Lung (tissue), 12 donors: ENCODE data around the gene SLC7A10. TPM values are rescaled to one million over a fixed set of nuclear protein-coding genes. Genes with fewer than 3 reads are reported as not detected.

Experiments used
- ATAC-seq: fragments of 200-7000 bp; cut with Tn5 transposase; one replicate; pipeline ENCODE4 v1.9.1; 2020; ENCODE audit warnings: moderate number of reproducible peaks; ENCODE audit not compliant: insufficient read depth, low FRiP score
- DNase-seq, 3 donors: peaks; one replicate each; pipeline ENCODE4 v3.0.0-alpha.2; 2013 to 2017
- H3K27ac ChIP-seq, 2 donors: one replicate each; pipeline ENCODE4 v1.5.1; 2013; ENCODE audit warnings: mild to moderate bottlenecking in 2 of 2, moderate library complexity in 2 of 2, control low read depth in 1 of 2, inconsistent platforms in 1 of 2, low read depth in 1 of 2, low read length in 1 of 2
- H3K27me3 ChIP-seq, 3 donors: one replicate each; pipeline ENCODE4 v1.5.1; 2013; ENCODE audit warnings: low read length in 2 of 3; ENCODE audit not compliant: control insufficient read depth in 3 of 3, insufficient read depth in 3 of 3
- H3K36me3 ChIP-seq, 4 donors: one replicate each; pipeline ENCODE4 v1.5.1; 2013; ENCODE audit warnings: low read length in 4 of 4, mild to moderate bottlenecking in 1 of 4, moderate library complexity in 1 of 4; ENCODE audit not compliant: control insufficient read depth in 4 of 4, insufficient read depth in 4 of 4
- H3K4me1 ChIP-seq, 5 donors: one replicate each; pipeline ENCODE4 v1.5.1; 2013; ENCODE audit warnings: low read length in 5 of 5, mild to moderate bottlenecking in 2 of 5, moderate library complexity in 1 of 5; ENCODE audit not compliant: control insufficient read depth in 5 of 5, insufficient read depth in 5 of 5
- H3K4me3 ChIP-seq: one replicate; pipeline ENCODE4 v1.5.1; 2013; ENCODE audit warnings: mild to moderate bottlenecking, control low read depth, moderate library complexity
- H3K9ac ChIP-seq, 2 donors: one replicate each; pipeline ENCODE4 v1.5.1; 2013; ENCODE audit warnings: low read length in 2 of 2, control low read depth in 1 of 2; ENCODE audit not compliant: insufficient read depth in 1 of 2
- H3K9me3 ChIP-seq, 4 donors: one replicate each; pipeline ENCODE4 v1.5.1; 2013; ENCODE audit warnings: low read length in 3 of 4, mild to moderate bottlenecking in 1 of 4, moderate library complexity in 1 of 4; ENCODE audit not compliant: control insufficient read depth in 4 of 4, insufficient read depth in 3 of 4
- CTCF ChIP-seq: IDR thresholded peaks from 2 replicates; pipeline ENCODE4 v1.5.1; 2012; ENCODE audit warnings: mild to moderate bottlenecking; ENCODE audit errors: control extremely low read depth, extremely low read depth
- WGBS, 2 donors: extraction: QIAGEN DNeasy Blood & Tissue Kit; methylation state at CpG; one replicate each; pipeline ENCODE4 v1.1.7; 2013; 5-methylcytosine and 5-hydroxymethylcytosine counted together
- polyA plus RNA-seq, 2 donors: library from polyadenylated mRNA; stranded (reverse); fragments of 200-250 nt; gene quantifications; one replicate each; pipeline ENCODE4 v1.2.1, GENCODE V29; 2013
- total RNA-seq, 2 donors: library from RNA; depleted of rRNA in 1 of 2; stranded (reverse); fragments of >200 nt in 1 of 2; gene quantifications; one replicate each; pipeline ENCODE4 v1.2.1, GENCODE V29; 2014 to 2021
- donor health status: control.
- donor health status: control.
- donor health status: Bipolar disorder and iron deficiency.
- donor health status: healthy.
- donor health status: DM: yes; HTN: yes; CAD: no.

Gene SLC7A10
- total and polyA plus RNA-seq, 4 donors = 0.02 to 0.71 (median 0.16) TPM

GRCh38 chr19:33245948-33246708 lies 20.5 kb upstream of the SLC7A10 start:
- ATAC-seq = no peak
- no peak overlapping the region for H3K9ac ChIP-seq
- H3K9me3 ChIP-seq = peaks cover 0 to 6% (median under 1%) of the 10 kb centered on the region in 4 donors
- H3K4me1 ChIP-seq = peaks cover 0 to 5% (median 0%) of the 10 kb centered on the region in 5 donors
- H3K27ac ChIP-seq = no peak overlapping the region
- H3K27me3 ChIP-seq = no peaks in the 10 kb centered on the region
- no peak for TF ChIP-seq CTCF
- 78 to 81% methylated on average over 7 of the region's 7 CpGs for WGBS, 2 donors
- H3K36me3 ChIP-seq = no peaks in the 10 kb centered on the region
- H3K4me3 ChIP-seq = no peak overlapping the region
- DNase-seq = peak; percentile 67 to 74 (median 69)

- H3K4me1 ChIP-seq = peaks cover 0 to 5% (median 0%) of the 10 kb centered on the region in 5 donors
- H3K9ac ChIP-seq = no peak overlapping the region
- DNase-seq (no peak), ATAC-seq (no peak)
- peaks cover 0 to 6% (median under 1%) of the 10 kb centered on the region in 4 donors for H3K9me3 ChIP-seq
- WGBS, 2 donors = 73 to 75% methylated on average over 6 of the region's 6 CpGs
- no peaks in the 10 kb centered on the region for H3K27me3 ChIP-seq
- H3K27ac ChIP-seq = no peak overlapping the region
- no peak for TF ChIP-seq CTCF
- no peaks in the 10 kb centered on the region for H3K36me3 ChIP-seq
- H3K4me3 ChIP-seq = no peak overlapping the region
These were observed 17.3 kb upstream of the SLC7A10 start for GRCh38 chr19:33242911-33243310.

GRCh38 chr19:33242131-33242530 lies 16.5 kb upstream of the SLC7A10 start:
- Histone ChIP-seq H3K9ac (no peak overlapping the region), H3K4me1 (peaks cover 0 to 5% (median 0%) of the 10 kb centered on the region in 5 donors), H3K27me3 (no peaks in the 10 kb centered on the region), H3K36me3 (no peaks in the 10 kb centered on the region), H3K4me3 (no peak overlapping the region), H3K9me3 (peaks cover 0 to 6% (median under 1%) of the 10 kb centered on the region in 4 donors), H3K27ac (no peak overlapping the region)
- no peak for DNase-seq
- no peak for TF ChIP-seq CTCF
- 70 to 81% methylated on average over 9 to 10 of the region's 10 CpGs for WGBS, 2 donors
- no peak for ATAC-seq
